Sigmoid colon (tissue), 7 donors: ENCODE results near the gene ARFIP1. TPM values are rescaled to one million over a fixed set of nuclear protein-coding genes. Genes with fewer than 3 reads are reported as not detected.

Experiments used
- DNase-seq: peaks from one replicate; pipeline ENCODE4 v3.0.0-alpha.2; 2019
- H3K27ac ChIP-seq, 4 donors: fragments of 200-600 bp; sonication (generic); one replicate each; pipeline ENCODE4 v1.5.1; 2016 to 2019; ENCODE audit warnings: mild to moderate bottlenecking in 1 of 4
- H3K27me3 ChIP-seq, 3 donors: fragments of 200-600 bp; sonication (generic); one replicate each; pipeline ENCODE4 v1.5.1; 2019; ENCODE audit warnings: mild to moderate bottlenecking in 1 of 3
- H3K36me3 ChIP-seq, 4 donors: fragments of 200-600 bp; sonication (generic); one replicate each; pipeline ENCODE4 v1.5.1; 2016 to 2019
- H3K4me1 ChIP-seq, 4 donors: fragments of 200-600 bp; sonication (generic); one replicate each; pipeline ENCODE4 v1.5.1; 2017 to 2019
- H3K4me3 ChIP-seq, 4 donors: fragments of 200-600 bp; sonication (generic); one replicate each; pipeline ENCODE4 v1.5.1; 2017 to 2019; ENCODE audit warnings: mild to moderate bottlenecking in 2 of 4, moderate library complexity in 1 of 4
- H3K9me3 ChIP-seq, 4 donors: fragments of 200-600 bp in 3 of 4; sonication (generic) in 3 of 4; one replicate each; pipeline versions ENCODE4 v1.5.1 to v1.6.1; 2013 to 2019
- CTCF ChIP-seq, 4 experiments: fragments of 450-650 bp in 3 of 4; fragments of 200-600 bp in 1 of 4; IDR thresholded peaks; one replicate each; pipeline ENCODE4 v1.5.1; 2016 to 2019; ENCODE audit warnings: antibody characterized with exemption in 4 of 4, mild to moderate bottlenecking in 3 of 4, moderate library complexity in 2 of 4
- EP300 ChIP-seq, 4 donors: sonication (generic); formaldehyde crosslinking; IDR thresholded peaks; one replicate each; pipeline ENCODE4 v1.6.1; 2017; ENCODE audit warnings: antibody characterized with exemption in 4 of 4
- POLR2A ChIP-seq, 2 donors: fragments of 450-650 bp; IDR thresholded peaks; one replicate each; pipeline ENCODE4 v1.6.1; 2016; ENCODE audit warnings: antibody characterized with exemption in 2 of 2, mild to moderate bottlenecking in 2 of 2, moderate library complexity in 2 of 2
- POLR2AphosphoS5 ChIP-seq, 4 donors: sonication (generic); formaldehyde crosslinking; IDR thresholded peaks; one replicate each; pipeline ENCODE4 v1.6.1; 2017; ENCODE audit warnings: antibody characterized with exemption in 4 of 4
- WGBS, 2 donors: extraction: QIAGEN DNeasy Blood & Tissue Kit; methylation state at CpG; one replicate each; pipeline ENCODE4 v1.1.7; 2013; 5-methylcytosine and 5-hydroxymethylcytosine counted together
- intact Hi-C: fragments of 100-400 bp; cut with DNase I; formaldehyde crosslinking; loops from one replicate; pipeline ENCODE4 v1.15.1; 2023
- polyA plus RNA-seq, 3 donors: library from polyadenylated mRNA; stranded (reverse); fragments of 200-250 nt; gene quantifications; one replicate each; pipeline ENCODE4 v1.2.3, GENCODE V29; 2013
- total RNA-seq, 4 donors: library from RNA; depleted of rRNA; stranded (reverse); fragments of >200 nt; gene quantifications; one replicate each; pipeline ENCODE4 v1.1.0, GENCODE V29; 2016
- donor health status: healthy with polysubstance abuse.
- donor health status: Bipolar disorder and iron deficiency.
- donor health status: healthy.

ARFIP1 gene
- total and polyA plus RNA-seq, 7 donors: 22.1 to 50.9 (median 33.2) TPM

DNA sequence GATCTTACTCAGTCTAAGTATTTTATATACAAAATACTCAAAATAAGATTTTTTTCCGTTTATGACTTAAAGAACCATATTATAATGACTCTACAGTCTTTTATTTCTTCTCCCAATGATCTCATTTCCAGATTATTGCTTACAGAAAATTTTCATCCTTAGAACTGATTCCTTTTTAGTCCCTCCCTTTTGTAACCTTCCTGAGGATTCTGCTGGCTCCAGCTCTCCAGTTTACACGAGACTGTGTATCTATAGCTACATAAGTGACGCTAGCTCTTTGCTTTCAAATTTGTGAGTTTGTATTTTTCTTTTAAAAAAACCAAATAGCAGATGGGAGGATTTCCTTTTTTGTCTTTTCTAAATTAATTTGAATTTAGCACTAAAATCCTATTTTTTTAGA lies 180.3 kb downstream of the ARFIP1 start:
- H3K27me3 ChIP-seq: no peaks in the 10 kb centered on the region
- H3K27ac ChIP-seq: no peak overlapping the region
- 88 to 89% methylated on average over 3 of the region's 3 CpGs for WGBS, 2 donors
- H3K36me3 ChIP-seq: no peaks in the 10 kb centered on the region
- H3K9me3 ChIP-seq: no peaks in the 10 kb centered on the region
- DNase-seq: no peak
- no peak overlapping the region for H3K4me3 ChIP-seq
- H3K4me1 ChIP-seq: no peaks in the 10 kb centered on the region
- intact Hi-C loops: no loop called here
- TF ChIP-seq CTCF (IDR thresholded peaks at IDR 0.05) (no peak), EP300 (IDR thresholded peaks at IDR 0.05) (no peak), POLR2A (IDR thresholded peaks at IDR 0.05) (no peak), POLR2AphosphoS5 (IDR thresholded peaks at IDR 0.05) (no peak)

DNA sequence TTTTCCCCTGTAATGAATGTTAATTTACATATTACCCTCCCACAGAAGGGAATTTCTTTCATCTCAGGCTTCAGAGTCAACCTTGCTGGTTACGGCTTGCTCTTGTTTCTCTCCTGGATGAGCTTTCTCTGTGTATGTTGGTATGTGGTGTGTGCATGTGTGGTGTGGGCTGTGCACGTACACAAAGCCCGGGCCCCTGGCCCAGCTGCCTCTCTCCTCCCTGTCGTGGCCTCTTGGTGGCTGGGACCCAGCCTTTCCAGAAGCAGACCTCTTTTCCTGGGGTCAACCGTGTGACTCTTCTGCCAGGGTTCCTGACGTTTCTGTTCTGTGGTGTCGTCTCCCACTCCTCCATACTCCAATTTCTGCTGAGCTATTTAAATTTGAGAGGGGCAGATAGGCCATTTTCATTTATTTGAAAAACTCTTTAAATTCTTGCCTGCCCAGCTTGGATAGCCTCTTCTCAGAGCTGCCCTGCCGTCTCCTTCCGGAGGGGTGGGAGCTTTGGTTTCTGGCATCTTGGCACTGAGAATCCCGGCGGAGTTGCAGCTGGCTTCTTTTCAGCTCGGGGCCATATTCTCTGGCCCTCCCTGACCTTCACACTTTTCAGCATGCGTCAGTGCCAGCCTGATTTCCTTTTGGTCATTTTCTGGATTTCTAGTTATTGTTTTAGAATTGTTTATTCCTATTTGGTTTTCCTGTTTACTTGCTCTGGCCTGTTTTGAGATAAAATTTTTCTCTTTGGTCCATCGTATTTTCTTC lies 181.4 kb downstream of the ARFIP1 start:
- intact Hi-C loops: no loop called here
- 81 to 86% methylated on average over 14 of the region's 14 CpGs for WGBS, 2 donors
- H3K27ac ChIP-seq: peak overlapping the region in 1 of 4 donors; percentile 11

GRCh38 chr4:152961773-152962115 lies 182.0 kb downstream of the ARFIP1 start:
- 78 to 86% methylated on average over 1 of the region's 1 CpG for WGBS, 2 donors
- Histone ChIP-seq H3K36me3 (no peaks in the 10 kb centered on the region), H3K4me3 (no peak overlapping the region), H3K27me3 (no peaks in the 10 kb centered on the region), H3K9me3 (no peaks in the 10 kb centered on the region), H3K27ac (no peak overlapping the region), H3K4me1 (no peaks in the 10 kb centered on the region)
- intact Hi-C loops: no loop called here
- TF ChIP-seq POLR2A (IDR thresholded peaks at IDR 0.05) (no peak), CTCF (IDR thresholded peaks at IDR 0.05) (no peak), EP300 (IDR thresholded peaks at IDR 0.05) (no peak)
- no peak for DNase-seq

More for the DNA sequence above, 181.4 kb downstream of the ARFIP1 start:
- Histone ChIP-seq H3K9me3 (no peaks in the 10 kb centered on the region), H3K27me3 (no peaks in the 10 kb centered on the region), H3K4me1 (no peaks in the 10 kb centered on the region), H3K4me3 (no peak overlapping the region), H3K36me3 (no peaks in the 10 kb centered on the region)
- no peak for TF ChIP-seq POLR2A (IDR thresholded peaks at IDR 0.05)
- TF ChIP-seq POLR2AphosphoS5 (IDR thresholded peaks at IDR 0.05): no peak
- no peak for TF ChIP-seq CTCF (IDR thresholded peaks at IDR 0.05)
- no peak for TF ChIP-seq EP300 (IDR thresholded peaks at IDR 0.05)
- no peak for DNase-seq

Other genes with a start within 250 kb of the ARFIP1 start
- 100 to 1,000 TPM in 1 of 4 donors, 10 to 100 TPM in 3; 74.9 to 122 (median 81.4) TPM for gene FBXW7, start 243.9 kb upstream of the ARFIP1 start, total RNA-seq
- 1 to 10 TPM; 3.7 to 8.7 (median 4.8) TPM for gene FBXW7, start 243.9 kb upstream of the ARFIP1 start, polyA plus RNA-seq
- under 1 TPM; 0.54 to 0.82 (median 0.63) TPM for gene TMEM154, start 100.0 kb upstream of the ARFIP1 start, total RNA-seq
- 1 to 10 TPM in 1 of 3 donors, under 1 TPM in 2; under 0.01 to 3.2 (median 0.69) TPM for gene TMEM154, start 100.0 kb upstream of the ARFIP1 start, polyA plus RNA-seq
- under 1 TPM; 0.33 to 0.83 (median 0.38) TPM for gene TIGD4, start 224 bp upstream of the ARFIP1 start, total RNA-seq
- under 1 TPM in 1 of 3 donors, not detected in 2; 0.25 TPM for gene TIGD4, start 224 bp upstream of the ARFIP1 start, polyA plus RNA-seq
- gene FHDC1, start 156.4 kb downstream of the ARFIP1 start, total RNA-seq: 1 to 10 TPM in 2 of 4 donors, under 1 TPM in 2; 0.66 to 2.2 (median 0.94) TPM
- gene FHDC1, start 156.4 kb downstream of the ARFIP1 start, polyA plus RNA-seq: 1 to 10 TPM; 4.2 to 7.2 (median 7.1) TPM